Activated CD4-positive, alpha-beta memory T cell treated with anti-CD3 and anti-CD28 coated beads for 36 hours (primary cell): ENCODE data around the gene TYRO3. TPM values are rescaled to one million over a fixed set of nuclear protein-coding genes. Genes with fewer than 3 reads are reported as not detected.
"Not testable (repeated sequence)": the region's sequence is repeated elsewhere in the genome, so short reads cannot be mapped to it uniquely, and the experiment has no call there.

Source experiments
- CTCF ChIA-PET: fragments of 350-600 bp; sonication (Branson Sonifier 250); formaldehyde crosslinking; loops from one replicate; lab custom pipeline; 2021; ENCODE audit warnings: antibody characterized with exemption, inconsistent platforms; lab: Charles Lee
- POLR2A ChIA-PET: fragments of 350-600 bp; sonication (Branson Sonifier 250); formaldehyde crosslinking; loops from one replicate; lab custom pipeline; 2021; ENCODE audit warnings: antibody characterized with exemption; lab: Charles Lee
- DNase-seq: peaks from one replicate; pipeline ENCODE4 v3.0.0-alpha.2; 2020
- H3K27ac Mint-ChIP-seq: one replicate; pipeline ENCODE4 v1.8.0; 2021; ENCODE audit warnings: mixed read lengths
- H3K27me3 Mint-ChIP-seq: one replicate; pipeline ENCODE4 v1.8.0; 2021; ENCODE audit warnings: mixed read lengths
- H3K36me3 Mint-ChIP-seq: one replicate; pipeline ENCODE4 v1.8.0; 2021; ENCODE audit warnings: mixed read lengths
- H3K4me1 Mint-ChIP-seq: one replicate; pipeline ENCODE4 v1.8.0; 2021; ENCODE audit warnings: low read depth, mixed read lengths
- H3K4me3 Mint-ChIP-seq: one replicate; pipeline ENCODE4 v1.8.0; 2021; ENCODE audit warnings: mild to moderate bottlenecking, mixed read lengths
- H3K9me3 Mint-ChIP-seq: one replicate; pipeline ENCODE4 v1.8.0; 2021; ENCODE audit warnings: mixed read lengths
- intact Hi-C: fragments of 100-400 bp; cut with micrococcal nuclease; formaldehyde crosslinking; loops from one replicate; pipeline ENCODE4 v1.15.1; 2023
- total RNA-seq, 2 experiments: library from RNA; stranded (reverse); gene quantifications; one replicate each; pipeline ENCODE4 v1.2.3, GENCODE V29; 2021

Gene TYRO3
- total RNA-seq, 2 experiments from 2014 or later, result 3.1 to 4.3 TPM

- ChIA-PET POLR2A (no interaction called here), CTCF (interaction anchor here (1.0 to 1.5 kb wide), 2 partner anchors 20 to 26 kb away, joined by 3 to 5 read pairs; no protein-coding TSS in a partner anchor)
- Mint-ChIP-seq H3K36me3 (no peaks in the 10 kb centered on the region), H3K27ac (no peak overlapping the region), H3K9me3 (no peaks in the 10 kb centered on the region), H3K4me1 (no peaks in the 10 kb centered on the region), H3K27me3 (peaks cover 7% of the 10 kb centered on the region), H3K4me3 (no peak overlapping the region)
- no peak for DNase-seq
- intact Hi-C loops, result no loop called here
These were observed 19.1 kb downstream of the TYRO3 start for GRCh38 chr15:41577863-41578735.

- DNase-seq, result no peak
- peaks cover 13% of the 10 kb centered on the region for H3K27me3 Mint-ChIP-seq
- no peak overlapping the region for H3K27ac Mint-ChIP-seq
- CTCF ChIA-PET, result interaction anchor here (0.6 to 1.0 kb wide), 2 partner anchors 21 to 89 kb away, joined by 3 read pairs; no protein-coding TSS in a partner anchor
- H3K36me3 Mint-ChIP-seq, result no peaks in the 10 kb centered on the region
- intact Hi-C loops, result no loop called here
- no peaks in the 10 kb centered on the region for H3K4me1 Mint-ChIP-seq
- H3K4me3 Mint-ChIP-seq, result no peak overlapping the region
- no peaks in the 10 kb centered on the region for H3K9me3 Mint-ChIP-seq
- POLR2A ChIA-PET, result no interaction called here
These were observed 19.8 kb downstream of the TYRO3 start for GRCh38 chr15:41578736-41579383.

GRCh38 chr15:41581110-41581509 is 22.1 kb downstream of the TYRO3 start:
- CTCF ChIA-PET, result interaction anchor here (0.9 to 1.6 kb wide), 4 partner anchors 22 to 231 kb away, joined by 3 to 5 read pairs (median 4); partner anchors contain the start of gene MAPKBP1
- H3K27me3 Mint-ChIP-seq, result peaks cover 20% of the 10 kb centered on the region

GRCh38 chr15:41583795-41584194 is 24.8 kb downstream of the TYRO3 start:
- Mint-ChIP-seq H3K27me3 (peaks cover 20% of the 10 kb centered on the region), H3K4me1 (peaks cover 7% of the 10 kb centered on the region), H3K9me3 (no peaks in the 10 kb centered on the region), H3K36me3 (no peaks in the 10 kb centered on the region), H3K4me3 (no peak overlapping the region), H3K27ac (no peak overlapping the region)
- POLR2A ChIA-PET, result no interaction called here
- CTCF ChIA-PET, result no interaction called here
- intact Hi-C loops, result loop anchor here (10.0 kb wide), 1 partner anchor 321 kb away; no protein-coding TSS in a partner anchor
- no peak for DNase-seq

More at GRCh38 chr15:41581110-41581509, 22.1 kb downstream of the TYRO3 start:
- Mint-ChIP-seq H3K4me3 (no peak overlapping the region), H3K36me3 (no peaks in the 10 kb centered on the region), H3K9me3 (no peaks in the 10 kb centered on the region), H3K27ac (no peak overlapping the region), H3K4me1 (peaks cover 7% of the 10 kb centered on the region)
- intact Hi-C loops, result loop anchor here (10.0 kb wide), 1 partner anchor 324 kb away; no protein-coding TSS in a partner anchor
- POLR2A ChIA-PET, result no interaction called here
- DNase-seq, result peak; percentile 13

GRCh38 chr15:41584636-41585126 is 25.7 kb downstream of the TYRO3 start:
- H3K4me1 Mint-ChIP-seq, result peaks cover 7% of the 10 kb centered on the region
- intact Hi-C loops, result loop anchor here (10.0 kb wide), 1 partner anchor 320 kb away; no protein-coding TSS in a partner anchor
- H3K27me3 Mint-ChIP-seq, result peaks cover 20% of the 10 kb centered on the region
- ChIA-PET POLR2A (interaction anchor here (0.5 kb wide), 1 partner anchor 33 kb away, joined by 3 read pairs; no protein-coding TSS in a partner anchor), CTCF (interaction anchor here (0.8 to 3.6 kb wide), 8 partner anchors 19 to 227 kb away, joined by 3 to 17 read pairs (median 4); partner anchors contain the start of gene RPAP1)
- H3K4me3 Mint-ChIP-seq, result peak overlapping the region; percentile 28
- DNase-seq, result no peak
- H3K9me3 Mint-ChIP-seq, result no peaks in the 10 kb centered on the region
- no peak overlapping the region for H3K27ac Mint-ChIP-seq
- H3K36me3 Mint-ChIP-seq, result no peaks in the 10 kb centered on the region

- intact Hi-C loops, result loop anchor here (10.0 kb wide), 1 partner anchor 319 kb away; no protein-coding TSS in a partner anchor
- no peaks in the 10 kb centered on the region for H3K9me3 Mint-ChIP-seq
- CTCF ChIA-PET, result interaction anchor here (0.6 to 3.6 kb wide), 13 partner anchors 9 to 748 kb away, joined by 3 to 17 read pairs (median 4); partner anchors contain the start of gene RPAP1
- no peaks in the 10 kb centered on the region for H3K36me3 Mint-ChIP-seq
- no peak overlapping the region for H3K27ac Mint-ChIP-seq
- peaks cover 20% of the 10 kb centered on the region for H3K27me3 Mint-ChIP-seq
- H3K4me1 Mint-ChIP-seq, result peaks cover 7% of the 10 kb centered on the region
- POLR2A ChIA-PET, result interaction anchor here (0.5 to 0.7 kb wide), 2 partner anchors 33 to 120 kb away, joined by 3 read pairs; no protein-coding TSS in a partner anchor
- peak; percentile 59 for DNase-seq
- peak overlapping the region; percentile 57 for H3K4me3 Mint-ChIP-seq
These were observed 26.4 kb downstream of the TYRO3 start for GRCh38 chr15:41585127-41586047.

GRCh38 chr15:41586531-41587282 is 27.7 kb downstream of the TYRO3 start:
- peaks cover 19% of the 10 kb centered on the region for H3K27me3 Mint-ChIP-seq
- intact Hi-C loops, result loop anchor here (10.0 kb wide), 1 partner anchor 318 kb away; no protein-coding TSS in a partner anchor
- POLR2A ChIA-PET, result not testable (repeated sequence)

GRCh38 chr15:41589018-41589417 is 30.0 kb downstream of the TYRO3 start:
- DNase-seq, H3K4me1 Mint-ChIP-seq, H3K9me3 Mint-ChIP-seq, POLR2A ChIA-PET, H3K36me3 Mint-ChIP-seq, CTCF ChIA-PET, H3K4me3 Mint-ChIP-seq, H3K27me3 Mint-ChIP-seq, H3K27ac Mint-ChIP-seq: not testable (repeated sequence)
- intact Hi-C loops, result loop anchor here (10.0 kb wide), 1 partner anchor 316 kb away; no protein-coding TSS in a partner anchor

More at GRCh38 chr15:41586531-41587282, 27.7 kb downstream of the TYRO3 start:
- not testable (repeated sequence) for H3K27ac Mint-ChIP-seq, DNase-seq, H3K4me3 Mint-ChIP-seq, H3K4me1 Mint-ChIP-seq, H3K9me3 Mint-ChIP-seq, H3K36me3 Mint-ChIP-seq
- CTCF ChIA-PET, result interaction anchor here (1.9 to 3.6 kb wide), 2 partner anchors 17 to 121 kb away, joined by 7 to 17 read pairs; no protein-coding TSS in a partner anchor

- CTCF ChIA-PET, POLR2A ChIA-PET, H3K27me3 Mint-ChIP-seq, H3K27ac Mint-ChIP-seq, H3K36me3 Mint-ChIP-seq, H3K9me3 Mint-ChIP-seq, H3K4me1 Mint-ChIP-seq, H3K4me3 Mint-ChIP-seq, DNase-seq: not testable (repeated sequence)
- intact Hi-C loops, result loop anchor here (10.0 kb wide), 1 partner anchor 315 kb away; no protein-coding TSS in a partner anchor
These were observed 30.6 kb downstream of the TYRO3 start for GRCh38 chr15:41589571-41589970.

GRCh38 chr15:41591217-41591616 is 32.2 kb downstream of the TYRO3 start:
- DNase-seq, H3K9me3 Mint-ChIP-seq, H3K27ac Mint-ChIP-seq, H3K27me3 Mint-ChIP-seq, intact Hi-C loops, H3K36me3 Mint-ChIP-seq, POLR2A ChIA-PET, H3K4me3 Mint-ChIP-seq, H3K4me1 Mint-ChIP-seq: not testable (repeated sequence)
- CTCF ChIA-PET, result interaction anchor here (2.1 to 2.3 kb wide), 2 partner anchors 12 to 126 kb away, joined by 8 read pairs; no protein-coding TSS in a partner anchor
